ENCODE measurements around the gene PDIA5. TPM values are rescaled to one million over a fixed set of nuclear protein-coding genes. Genes with fewer than 3 reads are reported as not detected.

The PDIA5 gene
- total RNA-seq, 1 experiment from 2014 or later, result 41.5 TPM

- TF ChIP-seq TEAD1 (CRISPR knock-in tag; IDR thresholded peaks at IDR 0.05), result no peak
- TF ChIP-seq RELA (CRISPR knock-in tag; IDR thresholded peaks at IDR 0.05; ENCODE audit: borderline replicate concordance), result no peak
- no peak for TF ChIP-seq ATF2 (CRISPR knock-in tag; IDR thresholded peaks at IDR 0.05; ENCODE audit: borderline replicate concordance, low read depth)
- TF ChIP-seq FOXP1 (CRISPR knock-in tag; IDR thresholded peaks at IDR 0.05; ENCODE audit: borderline replicate concordance), result no peak
- TF ChIP-seq TEAD4 (CRISPR knock-in tag; IDR thresholded peaks at IDR 0.05), result no peak
- no peak for TF ChIP-seq JUN (CRISPR knock-in tag; IDR thresholded peaks at IDR 0.05)
- TF ChIP-seq ZNF396 (CRISPR knock-in tag; IDR thresholded peaks at IDR 0.05; ENCODE audit: borderline replicate concordance), result no peak
- TF ChIP-seq IRF1 (CRISPR knock-in tag; IDR thresholded peaks at IDR 0.05), result no peak
- TF ChIP-seq ZBTB43 (CRISPR knock-in tag; IDR thresholded peaks at IDR 0.05), result no peak
- no peak for TF ChIP-seq ZBTB21 (CRISPR knock-in tag; IDR thresholded peaks at IDR 0.05; ENCODE audit: borderline replicate concordance)
- TF ChIP-seq NFATC4 (CRISPR knock-in tag; IDR thresholded peaks at IDR 0.05), result no peak
- no peak for TF ChIP-seq GABPB1 (CRISPR knock-in tag; IDR thresholded peaks at IDR 0.05)
- no peak for TF ChIP-seq SMAD4 (CRISPR knock-in tag; IDR thresholded peaks at IDR 0.05)
- ChIA-PET POLR2A (no interaction called here), CTCF (interaction anchor here (0.6 to 1.0 kb wide), 2 partner anchors 36 to 66 kb away, joined by 3 read pairs; no protein-coding TSS in a partner anchor)
- no peaks in the 10 kb centered on the region for H3K9me3 Mint-ChIP-seq
- DNase-seq (ENCODE audit: low spot score) (no peak), ATAC-seq (no peak)
- no peaks in the 10 kb centered on the region for H3K27me3 Mint-ChIP-seq (ENCODE audit: low read depth)
- no peak overlapping the region for H3K4me3 Mint-ChIP-seq
- peaks cover 9% of the 10 kb centered on the region for H3K4me1 Mint-ChIP-seq
- H3K27ac Mint-ChIP-seq, result no peak overlapping the region
- H3K36me3 Mint-ChIP-seq, result peaks cover 19% of the 10 kb centered on the region
These were observed 70.2 kb downstream of the PDIA5 start for GRCh38 chr3:123137001-123137400.

DNA sequence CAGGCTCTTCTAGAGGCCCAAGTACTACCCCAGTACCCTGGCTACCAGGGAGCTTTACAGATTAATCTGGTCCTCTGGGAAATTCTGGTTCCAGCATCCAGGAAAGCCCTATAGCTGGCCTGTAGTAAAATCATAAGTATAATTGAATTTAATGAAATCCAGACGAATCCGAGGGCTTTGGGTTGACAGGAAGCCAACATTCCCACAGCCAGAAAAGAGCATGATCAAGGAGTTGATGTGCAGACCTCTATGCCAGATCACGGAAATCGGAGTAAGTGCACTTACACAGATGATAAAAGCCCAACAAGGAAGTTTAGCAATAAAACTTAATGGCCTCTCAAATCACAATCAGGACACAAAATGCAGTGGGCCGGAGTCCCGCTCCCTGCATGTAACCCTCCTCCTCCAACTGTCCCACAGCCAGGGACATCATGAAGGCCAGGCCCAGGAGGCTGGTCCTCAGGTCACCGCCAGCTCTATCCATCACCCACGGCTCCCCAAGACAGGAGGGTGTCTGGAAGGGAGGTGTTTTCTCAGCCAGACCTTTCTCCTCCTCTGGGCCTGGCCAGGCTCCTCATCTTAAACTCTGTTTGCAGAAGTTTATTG is 72.1 kb downstream of the PDIA5 start:
- TF ChIP-seq ELF4 (CRISPR knock-in tag; IDR thresholded peaks at IDR 0.05; ENCODE audit: low read depth), result no peak
- no peak for TF ChIP-seq ZNF263 (CRISPR knock-in tag; IDR thresholded peaks at IDR 0.05; ENCODE audit: low read depth)
- no peak for TF ChIP-seq EMX1 (CRISPR knock-in tag; IDR thresholded peaks at IDR 0.05)
- TF ChIP-seq ETV6 (CRISPR knock-in tag; IDR thresholded peaks at IDR 0.05), result no peak
- TF ChIP-seq GRHL2 (CRISPR knock-in tag; IDR thresholded peaks at IDR 0.05; ENCODE audit: insufficient replicate concordance, severe bottlenecking), result no peak
- TF ChIP-seq SMAD3 (CRISPR knock-in tag; IDR thresholded peaks at IDR 0.05; ENCODE audit: borderline replicate concordance), result no peak
- TF ChIP-seq CREB1 (CRISPR knock-in tag; IDR thresholded peaks at IDR 0.05), result no peak
- no peak for TF ChIP-seq ESRRA (CRISPR knock-in tag; IDR thresholded peaks at IDR 0.05; ENCODE audit: borderline replicate concordance)
- TF ChIP-seq ZNF396 (CRISPR knock-in tag; IDR thresholded peaks at IDR 0.05; ENCODE audit: borderline replicate concordance), result no peak
- TF ChIP-seq NFYB (CRISPR knock-in tag; conservative IDR thresholded peaks at IDR 0.05; ENCODE audit: low read depth), result no peak
- TF ChIP-seq ZNF416 (CRISPR knock-in tag; IDR thresholded peaks at IDR 0.05), result no peak
- TF ChIP-seq PRDM15 (CRISPR knock-in tag; IDR thresholded peaks at IDR 0.05), result no peak
- no peak for TF ChIP-seq FOXK1 (CRISPR knock-in tag; IDR thresholded peaks at IDR 0.05)
- no peak for TF ChIP-seq SMAD4 (CRISPR knock-in tag; IDR thresholded peaks at IDR 0.05)
- no peak for TF ChIP-seq ATF2 (CRISPR knock-in tag; IDR thresholded peaks at IDR 0.05; ENCODE audit: borderline replicate concordance, low read depth)
- no peak for TF ChIP-seq CREM (CRISPR knock-in tag; IDR thresholded peaks at IDR 0.05)
- ATAC-seq (no peak), DNase-seq (ENCODE audit: low spot score) (no peak)
- Mint-ChIP-seq H3K27me3 (ENCODE audit: low read depth) (no peaks in the 10 kb centered on the region), H3K4me3 (no peak overlapping the region), H3K36me3 (peaks cover 17% of the 10 kb centered on the region), H3K4me1 (peaks cover 23% of the 10 kb centered on the region), H3K27ac (no peak overlapping the region), H3K9me3 (no peaks in the 10 kb centered on the region)
- POLR2A ChIA-PET, result no interaction called here
- CTCF ChIA-PET, result interaction anchor here (0.9 kb wide), 1 partner anchor 9 kb away, joined by 4 read pairs; no protein-coding TSS in a partner anchor

Measured in WTC11 (cell line).